Neuronal stem cell (in vitro differentiated cells): Measurements from ENCODE around the gene RTKN2.

Source experiments
- DNase-seq: peaks from one replicate; pipeline ENCODE4 v3.0.0-alpha.2; 2013; ENCODE audit warnings: low spot score
- H2AFZ ChIP-seq: one replicate; pipeline ENCODE4 v1.6.1; 2013; ENCODE audit warnings: mild to moderate bottlenecking, low read length, inconsistent platforms
- H2AK5ac ChIP-seq: 2 replicates; pipeline ENCODE4 v1.6.1; 2013; ENCODE audit warnings: low read depth, mild to moderate bottlenecking, inconsistent platforms, low read length, moderate library complexity, mixed read lengths
- H2BK120ac ChIP-seq: 2 replicates; pipeline ENCODE4 v1.6.1; 2013; ENCODE audit warnings: low read depth, mild to moderate bottlenecking, inconsistent platforms, low read length, moderate library complexity, mixed read lengths
- H2BK12ac ChIP-seq: one replicate; pipeline ENCODE4 v1.6.1; 2013; ENCODE audit warnings: low read length, inconsistent platforms
- H2BK15ac ChIP-seq: 2 replicates; pipeline ENCODE4 v1.6.1; 2013; ENCODE audit warnings: mild to moderate bottlenecking, low read length, inconsistent platforms, mixed read lengths
- H2BK5ac ChIP-seq: one replicate; pipeline ENCODE4 v1.6.1; 2013; ENCODE audit warnings: inconsistent platforms, mild to moderate bottlenecking, low read length, moderate library complexity
- H3K14ac ChIP-seq: one replicate; pipeline ENCODE4 v1.6.1; 2013; ENCODE audit warnings: low read length, inconsistent platforms
- H3K18ac ChIP-seq: 2 replicates; pipeline ENCODE4 v1.6.1; 2013; ENCODE audit warnings: low read length, inconsistent platforms
- H3K23ac ChIP-seq: 2 replicates; pipeline ENCODE4 v1.6.1; 2013; ENCODE audit warnings: low read depth, mild to moderate bottlenecking, mixed read lengths, low read length, inconsistent platforms; ENCODE audit not compliant: poor library complexity
- H3K27ac ChIP-seq: replicated peaks from 3 replicates; pipeline ENCODE4 v1.5.1; 2013; ENCODE audit warnings: low read length, inconsistent platforms
- H3K27me3 ChIP-seq, 3 experiments: 2 replicates each; pipeline ENCODE4 v1.6.1; 2013; ENCODE audit warnings: low read length in 3 of 3, mild to moderate bottlenecking in 2 of 3, inconsistent platforms in 1 of 3, low read depth in 1 of 3, mixed read lengths in 1 of 3, moderate library complexity in 1 of 3; ENCODE audit not compliant: control insufficient read depth in 3 of 3, insufficient read depth in 3 of 3
- H3K36me3 ChIP-seq, 2 donors: replicated peaks in 1 of 2; 2 replicates each; pipeline ENCODE4 v1.6.1; 2013; ENCODE audit warnings: low read length in 2 of 2; ENCODE audit not compliant: control insufficient read depth in 2 of 2, insufficient read depth in 2 of 2
- H3K4ac ChIP-seq: 2 replicates; pipeline ENCODE4 v1.6.1; 2013; ENCODE audit warnings: inconsistent platforms, mild to moderate bottlenecking, low read length, moderate library complexity
- H3K4me1 ChIP-seq, 2 donors: 1 replicate in 1 of 2; 2 replicates in 1 of 2; pipeline ENCODE4 v1.6.1; 2013; ENCODE audit warnings: low read length in 2 of 2, low read depth in 1 of 2; ENCODE audit not compliant: control insufficient read depth in 2 of 2, insufficient read depth in 1 of 2
- H3K4me2 ChIP-seq: one replicate; pipeline ENCODE4 v1.6.1; 2013; ENCODE audit warnings: mild to moderate bottlenecking, low read length, inconsistent platforms; ENCODE audit not compliant: insufficient read depth, poor library complexity, severe bottlenecking
- H3K4me3 ChIP-seq, 2 donors: 2 replicates each; pipeline ENCODE4 v1.5.1; 2013; ENCODE audit warnings: low read length in 2 of 2, mild to moderate bottlenecking in 2 of 2, inconsistent platforms in 1 of 2, moderate library complexity in 1 of 2
- H3K79me1 ChIP-seq: one replicate; pipeline ENCODE4 v1.6.1; 2013; ENCODE audit warnings: low read depth, mild to moderate bottlenecking, inconsistent platforms, low read length, moderate library complexity
- H3K9ac ChIP-seq: one replicate; pipeline ENCODE4 v1.6.1; 2013; ENCODE audit warnings: mild to moderate bottlenecking, low read depth, low read length, inconsistent platforms; ENCODE audit not compliant: poor library complexity
- H3K9me3 ChIP-seq, 2 donors: replicated peaks in 1 of 2; 2 replicates each; pipeline versions ENCODE3 to v1.6.1; 2013; ENCODE audit warnings: low read length in 2 of 2, mild to moderate bottlenecking in 2 of 2, inconsistent platforms in 1 of 2, low read depth in 1 of 2, mixed read lengths in 1 of 2, moderate library complexity in 1 of 2; ENCODE audit not compliant: control insufficient read depth in 2 of 2, insufficient read depth in 1 of 2
- H4K8ac ChIP-seq: one replicate; pipeline ENCODE4 v1.6.1; 2013; ENCODE audit warnings: low read depth, mild to moderate bottlenecking, inconsistent platforms, low read length, moderate library complexity
- H4K91ac ChIP-seq: one replicate; pipeline ENCODE4 v1.6.1; 2013; ENCODE audit warnings: low read length, low read depth, mild to moderate bottlenecking, inconsistent platforms; ENCODE audit not compliant: poor library complexity
- WGBS, 2 donors: extraction: QIAGEN DNeasy Blood & Tissue Kit; methylation state at CpG; one replicate each; pipeline ENCODE4 v1.1.7; 2013; ENCODE audit warnings: missing lambda C conversion rate in 2 of 2, mixed read lengths in 1 of 2; ENCODE audit not compliant: insufficient read length in 2 of 2, insufficient replicate concordance in 1 of 2; ENCODE audit errors: extremely low coverage in 2 of 2; 5-methylcytosine and 5-hydroxymethylcytosine counted together

RTKN2 gene

GRCh38 chr10:62233356-62234076, 35.1 kb downstream of the RTKN2 start:
- Histone ChIP-seq H3K9me3 (no peaks in the 10 kb centered on the region), H2BK12ac (no peak overlapping the region), H2AK5ac (no peak overlapping the region), H3K23ac (no peak overlapping the region), H3K18ac (no peak overlapping the region), H2BK5ac (no peak overlapping the region), H3K4me3 (no peak overlapping the region), H3K4me2 (no peak overlapping the region), H2BK120ac (no peak overlapping the region), H3K4me1 (no peaks in the 10 kb centered on the region), H2BK15ac (no peak overlapping the region), H3K27me3 (no peaks in the 10 kb centered on the region), H3K14ac (no peak overlapping the region), H3K4ac (no peak overlapping the region), H3K27ac (no peak overlapping the region), H4K8ac (no peak overlapping the region), H3K79me1 (no peaks in the 10 kb centered on the region), H4K91ac (no peak overlapping the region), H3K9ac (no peak overlapping the region), H2AFZ (no peak overlapping the region), H3K36me3 (peaks cover 2 to 72% of the 10 kb centered on the region in 2 donors)
- no CpG with 5 or more reads among the region's 5 CpGs for WGBS, 2 donors
- no peak for DNase-seq

- H2AK5ac ChIP-seq, result no peak overlapping the region
- no CpG with 5 or more reads among the region's 4 CpGs for WGBS, 2 donors
- no peak overlapping the region for H3K9ac ChIP-seq
- H2AFZ ChIP-seq, result no peak overlapping the region
- H3K23ac ChIP-seq, result no peak overlapping the region
- no peaks in the 10 kb centered on the region for H3K9me3 ChIP-seq
- no peak overlapping the region for H2BK120ac ChIP-seq
- no peak overlapping the region for H2BK15ac ChIP-seq
- H3K4ac ChIP-seq, result no peak overlapping the region
- no peak overlapping the region for H3K4me2 ChIP-seq
- no peak overlapping the region for H2BK12ac ChIP-seq
- H3K14ac ChIP-seq, result no peak overlapping the region
- no peaks in the 10 kb centered on the region for H3K27me3 ChIP-seq
- no peak overlapping the region for H2BK5ac ChIP-seq
- no peak overlapping the region for H4K8ac ChIP-seq
- H3K79me1 ChIP-seq, result no peaks in the 10 kb centered on the region
- H3K36me3 ChIP-seq, result peaks cover 5 to 57% of the 10 kb centered on the region in 2 donors
- no peak overlapping the region for H3K18ac ChIP-seq
- no peak overlapping the region for H4K91ac ChIP-seq
- no peak overlapping the region for H3K4me3 ChIP-seq
- H3K4me1 ChIP-seq, result no peaks in the 10 kb centered on the region
- H3K27ac ChIP-seq, result no peak overlapping the region
- DNase-seq, result no peak
Measured at GRCh38 chr10:62231805-62232204, 36.8 kb downstream of the RTKN2 start.

- H3K27ac ChIP-seq, result no peak overlapping the region
- H3K9me3 ChIP-seq, result no peaks in the 10 kb centered on the region
- H3K4ac ChIP-seq, result no peak overlapping the region
- no peak overlapping the region for H2AFZ ChIP-seq
- no peak overlapping the region for H4K91ac ChIP-seq
- no peaks in the 10 kb centered on the region for H3K27me3 ChIP-seq
- no peak overlapping the region for H2BK15ac ChIP-seq
- no peak overlapping the region for H3K14ac ChIP-seq
- no peak overlapping the region for H3K23ac ChIP-seq
- H3K79me1 ChIP-seq, result no peaks in the 10 kb centered on the region
- no peak for DNase-seq
- no peak overlapping the region for H2BK5ac ChIP-seq
- no peak overlapping the region for H2AK5ac ChIP-seq
- no peak overlapping the region for H3K4me3 ChIP-seq
- H3K18ac ChIP-seq, result no peak overlapping the region
- H3K4me2 ChIP-seq, result no peak overlapping the region
- H4K8ac ChIP-seq, result no peak overlapping the region
- H3K9ac ChIP-seq, result no peak overlapping the region
- no CpG with 5 or more reads among the region's 1 CpG for WGBS, 2 donors
- H2BK120ac ChIP-seq, result no peak overlapping the region
- peaks cover 5 to 53% of the 10 kb centered on the region in 2 donors for H3K36me3 ChIP-seq
- no peak overlapping the region for H2BK12ac ChIP-seq
- no peaks in the 10 kb centered on the region for H3K4me1 ChIP-seq
Measured at GRCh38 chr10:62231371-62231770, 37.3 kb downstream of the RTKN2 start.

- no peak overlapping the region for H4K91ac ChIP-seq
- H2AFZ ChIP-seq, result no peak overlapping the region
- no peak overlapping the region for H4K8ac ChIP-seq
- no peak overlapping the region for H3K23ac ChIP-seq
- no peak overlapping the region for H3K9ac ChIP-seq
- no peak overlapping the region for H2BK12ac ChIP-seq
- no peak overlapping the region for H3K4me3 ChIP-seq
- WGBS, 2 donors, result no CpG with 5 or more reads among the region's 4 CpGs
- H3K18ac ChIP-seq, result no peak overlapping the region
- H3K27ac ChIP-seq, result no peak overlapping the region
- no peaks in the 10 kb centered on the region for H3K4me1 ChIP-seq
- H3K36me3 ChIP-seq, result peaks cover 5 to 44% of the 10 kb centered on the region in 2 donors
- H2AK5ac ChIP-seq, result no peak overlapping the region
- no peak overlapping the region for H3K4me2 ChIP-seq
- H3K27me3 ChIP-seq, result no peaks in the 10 kb centered on the region
- no peak overlapping the region for H2BK120ac ChIP-seq
- H2BK15ac ChIP-seq, result no peak overlapping the region
- no peaks in the 10 kb centered on the region for H3K79me1 ChIP-seq
- no peak overlapping the region for H3K14ac ChIP-seq
- no peak for DNase-seq
- H3K9me3 ChIP-seq, result no peaks in the 10 kb centered on the region
- no peak overlapping the region for H3K4ac ChIP-seq
- H2BK5ac ChIP-seq, result no peak overlapping the region
Measured at GRCh38 chr10:62230344-62231121, 38.1 kb downstream of the RTKN2 start.
